H1 (cell line): ENCODE data around the gene GABPB1. TPM values are rescaled to one million over a fixed set of nuclear protein-coding genes. Genes with fewer than 3 reads are reported as not detected.

Source experiments
- CTCF ChIA-PET: fragments of 300-600 bp; sonication (Branson Sonifier 250); formaldehyde crosslinking; loops from one replicate; lab custom pipeline; 2021; ENCODE audit not compliant: partially characterized antibody; lab: Charles Lee
- POLR2A ChIA-PET: fragments of 300-600 bp; sonication (Branson Sonifier 250); formaldehyde crosslinking; loops from one replicate; lab custom pipeline; 2021; ENCODE audit warnings: inconsistent platforms; ENCODE audit not compliant: partially characterized antibody; lab: Charles Lee
- DNase-seq, 2 experiments: peaks; one replicate each; pipeline versions ENCODE4 v3.0.0 to v3.0.0-alpha.2; 2010 to 2022; ENCODE audit warnings: low spot score in 2 of 2, low read depth in 1 of 2, mixed read lengths in 1 of 2
- FAIRE-seq: peaks from 2 replicates; lab custom pipeline; 2011; peaks lifted over from hg19 to GRCh38; lab: Jason Lieb, UNC
- H2AFZ ChIP-seq: 2 replicates; pipeline ENCODE4 v1.8.1; 2012; ENCODE audit warnings: low read length, inconsistent platforms
- H2AK5ac ChIP-seq: 2 replicates; pipeline ENCODE4 v1.6.1; 2013; ENCODE audit warnings: low read depth, low read length
- H2BK120ac ChIP-seq: replicated peaks from 2 replicates; pipeline ENCODE3; 2013; ENCODE audit warnings: low read depth, low read length, inconsistent platforms
- H2BK12ac ChIP-seq: 2 replicates; pipeline ENCODE4 v1.6.1; 2013; ENCODE audit warnings: low read depth, low read length
- H2BK15ac ChIP-seq: 2 replicates; pipeline ENCODE4 v1.6.1; 2013; ENCODE audit warnings: low read length
- H2BK20ac ChIP-seq: 2 replicates; pipeline ENCODE4 v1.6.1; 2013; ENCODE audit warnings: low read length
- H2BK5ac ChIP-seq: 2 replicates; pipeline ENCODE4 v1.6.1; 2013; ENCODE audit warnings: low read depth, low read length
- H3K14ac ChIP-seq: 2 replicates; pipeline ENCODE4 v1.6.1; 2013; ENCODE audit warnings: inconsistent platforms; ENCODE audit not compliant: insufficient read length
- H3K18ac ChIP-seq: 2 replicates; pipeline ENCODE4 v1.6.1; 2013; ENCODE audit warnings: low read length; ENCODE audit errors: extremely low read depth
- H3K23ac ChIP-seq: 2 replicates; pipeline ENCODE4 v1.6.1; 2013; ENCODE audit warnings: inconsistent platforms; ENCODE audit not compliant: insufficient read length
- H3K23me2 ChIP-seq: 2 replicates; pipeline ENCODE4 v1.6.1; 2013; ENCODE audit warnings: low read depth, low read length
- H3K27ac ChIP-seq: 2 replicates; pipeline ENCODE4 v1.6.1; 2011; ENCODE audit warnings: low read depth, low read length, inconsistent platforms
- H3K27me3 ChIP-seq, 4 experiments: replicated peaks in 1 of 4; 1 replicate in 1 of 4; 2 replicates in 3 of 4; pipeline versions ENCODE4 v1.6.1 to v1.8.1; 2011 to 2013; ENCODE audit warnings: low read length in 3 of 4, mild to moderate bottlenecking in 3 of 4, inconsistent platforms in 2 of 4, mixed read lengths in 2 of 4, moderate library complexity in 1 of 4; ENCODE audit not compliant: control insufficient read depth in 3 of 4, insufficient read depth in 3 of 4; ENCODE audit errors: extremely low read depth in 1 of 4
- H3K36me3 ChIP-seq, 4 experiments: 2 replicates each; pipeline versions ENCODE4 v1.6.1 to v1.8.1; 2011 to 2013; ENCODE audit warnings: mild to moderate bottlenecking in 4 of 4, low read length in 3 of 4, moderate library complexity in 2 of 4, control low read depth in 1 of 4, inconsistent platforms in 1 of 4; ENCODE audit not compliant: insufficient read depth in 4 of 4, control insufficient read depth in 2 of 4
- H3K4ac ChIP-seq: replicated peaks from 2 replicates; pipeline ENCODE3; 2013; ENCODE audit warnings: low read length, low read depth, mixed read lengths, inconsistent platforms; ENCODE audit not compliant: insufficient read length
- H3K4me1 ChIP-seq, 4 experiments: replicated peaks in 1 of 4; 1 replicate in 1 of 4; 2 replicates in 3 of 4; pipeline versions ENCODE4 v1.6.1 to v1.8.1; 2011 to 2013; ENCODE audit warnings: low read length in 3 of 4, inconsistent platforms in 2 of 4, mixed read lengths in 1 of 4; ENCODE audit not compliant: insufficient read depth in 4 of 4, control insufficient read depth in 3 of 4
- H3K4me2 ChIP-seq, 2 experiments: 2 replicates each; pipeline versions ENCODE4 v1.6.1 to v1.8.1; 2011 to 2013; ENCODE audit warnings: low read depth in 2 of 2, low read length in 2 of 2, control low read depth in 1 of 2, inconsistent platforms in 1 of 2, mild to moderate bottlenecking in 1 of 2; ENCODE audit not compliant: insufficient read depth in 1 of 2
- H3K4me3 ChIP-seq, 4 experiments: fragments of 200-600, 300-600 bp in 1 of 4; sonication (generic), shearing (Covaris generic), sonication (Bioruptor Twin) in 1 of 4; 2 replicates each; pipeline versions ENCODE4 v1.5.1 to v1.8.1; 2011 to 2016; ENCODE audit warnings: low read length in 4 of 4, low read depth in 3 of 4, control low read depth in 2 of 4, inconsistent platforms in 2 of 4, mild to moderate bottlenecking in 2 of 4, mixed read lengths in 1 of 4, moderate library complexity in 1 of 4; ENCODE audit not compliant: insufficient read depth in 2 of 4; ENCODE audit errors: extremely low read depth in 1 of 4
- H3K56ac ChIP-seq: replicated peaks from 2 replicates; pipeline ENCODE3; 2013; ENCODE audit warnings: low read depth, mild to moderate bottlenecking, mixed read lengths, low read length, inconsistent platforms; ENCODE audit not compliant: insufficient read length
- H3K79me1 ChIP-seq: 2 replicates; pipeline ENCODE4 v1.6.1; 2013; ENCODE audit warnings: low read depth, low read length, control low read depth
- H3K79me2 ChIP-seq, 2 experiments: 2 replicates each; pipeline versions ENCODE4 v1.6.1 to v1.8.1; 2012 to 2013; ENCODE audit warnings: low read length in 2 of 2, mild to moderate bottlenecking in 2 of 2, inconsistent platforms in 1 of 2; ENCODE audit not compliant: insufficient read depth in 2 of 2, control insufficient read depth in 1 of 2
- H3K9ac ChIP-seq, 4 experiments: replicated peaks in 1 of 4; 1 replicate in 1 of 4; 2 replicates in 3 of 4; pipeline versions ENCODE4 v1.6.1 to v1.8.1; 2011 to 2013; ENCODE audit warnings: low read depth in 3 of 4, low read length in 3 of 4, control low read depth in 2 of 4, mild to moderate bottlenecking in 2 of 4, moderate library complexity in 2 of 4, inconsistent platforms in 1 of 4; ENCODE audit errors: extremely low read depth in 1 of 4
- H3K9me3 ChIP-seq, 2 experiments: 2 replicates each; pipeline versions ENCODE4 v1.6.1 to v1.8.1; 2012 to 2013; ENCODE audit warnings: mild to moderate bottlenecking in 2 of 2, moderate library complexity in 2 of 2, control low read depth in 1 of 2, inconsistent platforms in 1 of 2, low read depth in 1 of 2, low read length in 1 of 2, mixed read lengths in 1 of 2; ENCODE audit not compliant: insufficient read depth in 2 of 2
- H4K20me1 ChIP-seq, 2 experiments: replicated peaks in 1 of 2; 2 replicates each; pipeline versions ENCODE3 to v1.8.1; 2011 to 2013; ENCODE audit warnings: inconsistent platforms in 2 of 2, low read length in 2 of 2, mild to moderate bottlenecking in 1 of 2; ENCODE audit not compliant: insufficient read depth in 2 of 2, control insufficient read depth in 1 of 2
- H4K5ac ChIP-seq: 2 replicates; pipeline ENCODE4 v1.6.1; 2013; ENCODE audit warnings: low read length, low read depth, mixed read lengths, inconsistent platforms; ENCODE audit not compliant: insufficient read length
- H4K8ac ChIP-seq: 2 replicates; pipeline ENCODE4 v1.8.0; 2013; ENCODE audit warnings: mild to moderate bottlenecking, moderate library complexity, low read length, inconsistent platforms; ENCODE audit not compliant: insufficient read depth; ENCODE audit errors: extremely low read depth
- H4K91ac ChIP-seq: replicated peaks from 2 replicates; pipeline ENCODE3; 2013; ENCODE audit warnings: low read length, mixed read lengths, inconsistent platforms; ENCODE audit not compliant: insufficient read length
- CTBP2 ChIP-seq: IDR thresholded peaks from 2 replicates; pipeline ENCODE4 v1.7.0; 2011; ENCODE audit warnings: borderline replicate concordance, mild to moderate bottlenecking, moderate library complexity, mixed read lengths, low read length; ENCODE audit not compliant: insufficient read depth, insufficient read length
- KDM5A ChIP-seq: fragments of 200-600 bp; IDR thresholded peaks from 2 replicates; pipeline ENCODE4 v1.7.1; 2012; ENCODE audit warnings: mild to moderate bottlenecking, low read length, inconsistent platforms, mixed read lengths
- NANOG ChIP-seq: IDR thresholded peaks from 2 replicates; pipeline ENCODE4 v1.6.1; 2011; ENCODE audit warnings: low read length, low read depth, mild to moderate bottlenecking, inconsistent platforms; ENCODE audit not compliant: insufficient read depth, poor library complexity, severe bottlenecking
- POLR2A ChIP-seq, 2 experiments: IDR thresholded peaks; 1 replicate in 1 of 2; 2 replicates in 1 of 2; pipeline ENCODE4 v1.6.1; 2011; ENCODE audit warnings: low read depth in 2 of 2, low read length in 2 of 2, mild to moderate bottlenecking in 2 of 2; ENCODE audit errors: control extremely low read depth in 1 of 2
- SAP30 ChIP-seq: fragments of 300-600 bp; sonication (generic); IDR thresholded peaks from 2 replicates; pipeline ENCODE4 v1.7.1; 2012; ENCODE audit warnings: low read length, moderate library complexity, mild to moderate bottlenecking, inconsistent platforms; ENCODE audit not compliant: insufficient read depth, insufficient replicate concordance
- SP1 ChIP-seq: IDR thresholded peaks from 2 replicates; pipeline ENCODE4 v1.6.1; 2011; ENCODE audit warnings: low read depth, low read length
- YY1 ChIP-seq: IDR thresholded peaks from 2 replicates; pipeline ENCODE4 v1.6.1; 2011; ENCODE audit warnings: low read depth, mild to moderate bottlenecking, low read length
- WGBS, 2 experiments: shearing (Covaris generic) in 1 of 2; methylation state at CpG; one replicate each; pipeline versions ENCODE4 v1.1.6 to v1.1.7; 2013 to 2015; ENCODE audit warnings: low lambda C conversion rate in 2 of 2, mixed read lengths in 2 of 2, inconsistent platforms in 1 of 2, low coverage in 1 of 2, missing lambda C conversion rate in 1 of 2; ENCODE audit not compliant: insufficient replicate concordance in 2 of 2, insufficient coverage in 1 of 2, insufficient read length in 1 of 2; ENCODE audit errors: extremely low coverage in 1 of 2, missing lambda C conversion rate in 1 of 2; 5-methylcytosine and 5-hydroxymethylcytosine counted together
- polyA plus RNA-seq, 7 experiments: library from polyadenylated mRNA; depleted of rRNA in 3 of 7; stranded (reverse) in 5 of 7; unstranded in 2 of 7; fragments of >200 nt in 5 of 7; fragments of 200-250 nt in 2 of 7; gene quantifications; 1 replicate in 5 of 7; 2 replicates in 1 of 7; 4 replicates in 1 of 7; pipeline versions ENCODE4 v1.2.1 to v1.2.3, GENCODE V29; 2011 to 2013; ENCODE audit warnings: missing spikeins in 2 of 7, mixed read lengths in 2 of 7
- total RNA-seq: library from RNA; stranded (reverse); fragmentation: NEBNext Ultra II Directional; extraction: Animal tissue kit (Norgen Biotek cat#: 25700); gene quantifications from 2 replicates; pipeline ENCODE4 v1.2.1, GENCODE V29; 2021

Gene GABPB1
- total and polyA plus RNA-seq, 2 of the 8 experiments (the other 6 are each of a cell fraction or from before 2014, with no cell fraction given), result 24.5 to 32.3 TPM

DNA sequence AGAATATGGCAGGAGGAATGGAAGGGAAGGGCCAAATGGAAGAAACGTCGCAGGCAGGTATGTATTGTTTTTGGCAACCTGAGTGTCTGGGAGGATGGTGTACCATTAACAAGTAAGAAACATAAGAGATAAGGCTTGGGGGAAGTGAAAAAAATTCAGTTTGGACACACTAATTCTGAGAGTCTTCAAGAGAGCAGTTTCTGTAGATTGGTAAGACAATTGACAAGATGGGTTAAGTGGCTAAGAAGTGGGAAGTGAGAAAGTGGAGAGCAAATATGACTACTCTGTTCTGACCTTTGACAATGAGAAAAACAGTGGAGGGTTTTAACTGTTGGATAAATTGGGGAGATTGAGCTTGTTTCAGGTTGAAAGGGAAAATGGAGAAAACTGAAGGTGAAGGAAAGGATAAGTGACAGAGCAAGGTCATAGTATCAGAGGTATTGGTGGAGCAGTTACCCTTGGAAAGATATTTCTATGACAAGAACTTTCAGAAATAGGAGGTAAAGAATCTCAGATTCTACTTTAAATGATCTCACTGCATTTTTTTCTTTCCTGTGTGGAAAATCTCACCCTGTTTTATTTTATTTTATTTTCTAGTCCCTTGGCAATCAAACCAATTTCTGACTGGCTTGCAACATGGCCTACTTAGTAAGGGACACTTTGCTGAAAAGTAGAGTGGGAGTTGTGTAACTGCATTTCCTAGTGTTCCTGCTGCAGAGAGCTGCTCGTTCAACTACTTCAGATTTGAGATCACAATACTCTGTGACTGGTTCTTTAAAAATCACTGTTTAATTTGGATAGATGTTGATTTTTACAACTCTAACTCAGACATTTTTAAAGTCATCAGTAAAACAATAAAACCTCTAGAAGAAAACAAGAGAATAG is 23.1 kb upstream of the GABPB1 start:
- Histone ChIP-seq H2BK12ac (no peak overlapping the region), H3K14ac (no peak overlapping the region), H4K91ac (no peak overlapping the region), H3K56ac (no peak overlapping the region), H2BK15ac (no peak overlapping the region), H3K23me2 (no peaks in the 10 kb centered on the region), H3K4me2 (no peak overlapping the region), H2BK5ac (no peak overlapping the region), H3K79me1 (no peaks in the 10 kb centered on the region), H3K27ac (no peak overlapping the region), H2BK120ac (no peak overlapping the region), H3K9me3 (no peaks in the 10 kb centered on the region), H4K20me1 (no peaks in the 10 kb centered on the region), H3K4ac (no peak overlapping the region), H2AK5ac (no peak overlapping the region), H3K4me1 (no peaks in the 10 kb centered on the region), H3K18ac (no peak overlapping the region), H3K36me3 (no peaks in the 10 kb centered on the region), H2AFZ (no peak overlapping the region), H3K23ac (no peak overlapping the region), H2BK20ac (no peak overlapping the region), H3K79me2 (no peaks in the 10 kb centered on the region), H3K9ac (no peak overlapping the region), H3K27me3 (no peaks in the 10 kb centered on the region), H3K4me3 (no peak overlapping the region), H4K5ac (no peak overlapping the region), H4K8ac (no peak overlapping the region)
- FAIRE-seq, result no peak
- TF ChIP-seq KDM5A (no peak), YY1 (no peak), CTBP2 (no peak), SAP30 (no peak), SP1 (no peak), NANOG (no peak), POLR2A (IDR thresholded peaks at IDR 0.05; ENCODE audit: control extremely low read depth in 1 of 2, low read depth in 2 of 2, low read length in 2 of 2) (no peak)
- 92% methylated on average over 3 of the region's 3 CpGs; no CpG with 5 or more reads in 1 of the 2 experiments for WGBS, 2 experiments
- ChIA-PET CTCF (no interaction called here), POLR2A (interaction anchor here (2.7 kb wide), 1 partner anchor 22 kb away, joined by 11 read pairs; the partner anchor contains the start of gene GABPB1)
- no peak for DNase-seq
